ENCODE results near the gene ARMC9. TPM values are rescaled to one million over a fixed set of nuclear protein-coding genes. Genes with fewer than 3 reads are reported as not detected.
"Not testable (repeated sequence)": the region's sequence is repeated elsewhere in the genome, so short reads cannot be mapped to it uniquely, and the experiment has no call there.

The ARMC9 gene
- total RNA-seq, 1 experiment from 2014 or later, result 41.9 TPM

GRCh38 chr2:231181860-231182512 lies 16.4 kb upstream of the ARMC9 start:
- peak; percentile 52 for DNase-seq (ENCODE audit: low spot score)

DNA sequence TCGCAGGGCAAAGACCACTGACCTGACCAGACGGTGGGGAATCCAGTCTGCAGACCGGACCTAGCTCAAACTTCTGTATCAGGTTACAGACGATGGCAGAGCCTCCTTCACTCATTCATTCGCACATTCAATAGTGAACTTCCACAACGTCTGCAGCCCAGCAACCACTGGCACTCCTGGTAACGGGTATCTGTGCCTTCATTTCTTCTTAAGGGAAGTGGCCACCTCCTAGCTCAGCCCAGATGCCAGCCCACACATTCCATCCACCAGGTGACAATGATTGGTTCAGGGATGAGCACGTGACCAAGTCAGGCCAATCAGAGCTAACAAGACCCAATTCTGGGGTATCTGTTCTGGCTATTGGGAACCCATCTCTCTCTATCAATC lies 15.9 kb upstream of the ARMC9 start:
- no peak for DNase-seq (ENCODE audit: low spot score)

- no peak for DNase-seq (ENCODE audit: low spot score)
Observed at GRCh38 chr2:231183851-231184250, 14.6 kb upstream of the ARMC9 start.

- no peak for DNase-seq (ENCODE audit: low spot score)
Observed at GRCh38 chr2:231184319-231184718, 14.1 kb upstream of the ARMC9 start.

- no peak for DNase-seq (ENCODE audit: low spot score)
Observed at GRCh38 chr2:231185050-231185725, 13.2 kb upstream of the ARMC9 start.

DNA sequence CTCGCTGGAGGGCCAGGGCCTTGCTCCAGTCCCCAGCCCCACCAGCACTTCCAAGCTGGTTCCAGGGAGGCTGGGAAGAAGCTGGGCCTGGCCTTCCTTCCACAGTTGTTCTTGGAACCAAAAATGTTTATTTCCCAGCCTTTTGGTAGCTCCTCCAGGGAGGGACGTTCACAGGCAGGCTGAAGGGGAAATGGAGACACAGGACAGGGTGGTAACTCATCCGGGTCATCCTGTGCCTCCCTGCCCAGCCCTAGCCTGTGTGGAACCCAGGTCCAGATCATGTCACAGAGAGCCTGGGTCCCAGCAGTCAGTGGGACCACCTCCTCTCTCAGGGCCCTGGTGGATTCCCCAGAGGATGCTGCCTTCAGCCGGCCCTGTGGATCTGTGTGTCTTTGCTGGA lies 12.5 kb upstream of the ARMC9 start:
- DNase-seq (ENCODE audit: low spot score), result no peak

DNA sequence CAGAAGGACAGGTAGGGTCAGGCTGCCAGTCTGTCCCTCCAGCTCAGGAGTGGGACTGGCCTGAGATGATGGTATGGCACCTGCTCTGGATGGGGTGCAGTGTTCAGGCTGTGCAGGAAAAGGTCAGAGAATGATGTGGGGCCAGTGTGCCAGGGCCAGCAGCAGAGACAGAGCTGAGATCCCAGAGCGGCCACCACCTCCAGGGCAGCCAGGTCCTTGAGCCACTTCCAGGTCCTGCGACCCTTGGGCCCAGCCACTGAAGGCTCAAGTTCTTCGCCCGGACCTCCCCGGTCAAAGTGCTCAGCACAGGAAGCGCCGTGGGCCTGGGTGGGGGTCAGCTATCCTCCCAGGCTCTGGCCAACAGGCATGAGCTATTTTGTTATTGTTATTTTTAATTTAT lies 12.1 kb upstream of the ARMC9 start:
- no peak for DNase-seq (ENCODE audit: low spot score)

- DNase-seq (ENCODE audit: low spot score), result peak; percentile 47
Observed at GRCh38 chr2:231187736-231188505, 10.5 kb upstream of the ARMC9 start.

- no peak for DNase-seq (ENCODE audit: low spot score)
Observed at GRCh38 chr2:231188506-231189170, 9.8 kb upstream of the ARMC9 start.

DNA sequence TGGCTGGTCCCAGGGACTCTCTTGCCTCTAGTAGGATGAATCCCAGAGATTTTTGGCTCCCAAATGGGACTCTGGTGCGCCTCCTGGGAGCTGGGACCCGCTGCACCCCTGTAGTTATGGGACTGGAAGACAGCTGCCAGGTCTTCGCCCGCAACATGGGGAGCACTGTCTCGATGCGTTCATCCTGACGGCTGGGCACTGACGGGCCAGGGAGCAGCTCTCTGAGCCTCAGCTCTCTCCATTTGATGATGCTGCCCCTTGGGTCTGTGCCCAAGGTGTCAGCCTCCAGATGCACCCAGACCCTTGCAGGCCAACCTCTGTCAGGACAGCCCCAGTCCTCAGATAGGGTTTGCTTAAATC lies 9.3 kb upstream of the ARMC9 start:
- DNase-seq (ENCODE audit: low spot score), result no peak

DNA sequence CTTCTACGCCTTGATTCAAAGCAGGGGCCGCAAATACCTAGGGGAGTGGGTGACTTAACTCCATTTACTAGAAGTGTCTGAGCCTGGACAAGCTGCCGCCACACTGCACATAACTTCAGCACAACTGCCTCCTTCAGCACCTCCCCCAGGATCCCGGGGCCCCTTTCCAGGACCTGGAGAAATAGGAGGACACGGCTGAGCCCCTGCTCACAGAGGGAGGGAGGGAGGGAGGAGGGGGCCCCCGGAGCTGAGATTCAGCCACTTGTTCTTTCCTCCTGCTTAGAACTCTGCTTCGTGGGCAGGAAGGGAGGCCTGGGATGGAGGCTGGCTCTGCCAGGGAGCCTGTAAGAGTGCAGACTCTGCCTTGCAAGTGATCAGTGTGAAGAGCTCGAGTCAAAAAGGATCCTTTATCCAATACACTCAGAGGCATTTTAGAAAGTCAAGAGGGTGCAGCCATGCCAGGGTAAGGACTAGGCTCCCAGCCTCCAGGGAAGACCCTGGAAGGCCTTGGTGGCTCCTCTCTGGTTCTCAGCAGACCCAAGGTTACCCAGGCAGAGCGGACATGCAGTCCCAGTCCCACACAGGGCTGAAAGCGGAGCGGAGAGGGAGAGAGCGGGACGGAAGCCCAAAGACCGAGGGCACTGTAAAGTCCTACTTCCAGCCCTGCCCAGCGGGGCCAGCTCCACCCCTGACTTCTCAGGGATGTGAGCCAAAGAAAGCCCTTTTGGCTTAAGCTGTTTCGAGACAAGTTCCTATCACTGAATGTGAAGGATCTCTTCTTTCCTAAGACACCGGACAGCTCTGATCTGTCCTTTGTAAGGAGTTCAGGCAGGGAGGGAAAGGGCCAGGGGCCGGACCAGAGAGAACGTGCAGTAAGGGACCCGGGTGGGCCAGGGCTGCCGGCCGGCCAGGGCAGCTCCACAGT lies 8.6 kb upstream of the ARMC9 start:
- DNase-seq (ENCODE audit: low spot score), result no peak

GRCh38 chr2:231190531-231191197 lies 7.8 kb upstream of the ARMC9 start:
- DNase-seq (ENCODE audit: low spot score), result no peak

- DNase-seq (ENCODE audit: low spot score), result peak; percentile 55
Observed at GRCh38 chr2:231191896-231192872, 6.2 kb upstream of the ARMC9 start.

GRCh38 chr2:231193216-231193615 lies 5.2 kb upstream of the ARMC9 start:
- DNase-seq (ENCODE audit: low spot score), result no peak

GRCh38 chr2:231196592-231196991 lies 1.8 kb upstream of the ARMC9 start:
- no peak for DNase-seq (ENCODE audit: low spot score)

GRCh38 chr2:231197196-231197595 lies 1.2 kb upstream of the ARMC9 start:
- DNase-seq (ENCODE audit: low spot score), result not testable (repeated sequence)

- DNase-seq (ENCODE audit: low spot score), result no peak
Observed at GRCh38 chr2:231197706-231198290, 633 bp upstream of the ARMC9 start.

DNA sequence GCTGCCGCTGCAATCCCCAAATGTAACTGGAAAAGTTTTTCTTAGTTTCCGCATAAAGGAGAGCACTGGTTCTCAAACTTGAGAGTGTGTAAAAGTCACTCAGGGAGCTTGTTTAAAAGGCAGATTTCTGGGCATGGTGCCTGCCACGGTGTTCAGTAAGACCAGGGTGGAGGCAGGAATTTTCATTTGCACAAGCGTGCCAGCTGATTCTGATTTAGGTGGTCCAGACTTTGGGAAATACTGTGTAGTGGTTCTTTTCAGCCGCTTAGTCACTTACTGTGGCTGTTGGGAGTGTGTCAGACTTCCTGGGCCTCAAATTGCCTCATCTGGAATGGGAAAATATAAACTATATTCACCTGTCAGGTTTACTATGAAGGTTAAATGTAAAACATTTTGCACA lies 788 bp downstream of the ARMC9 start:
- DNase-seq (ENCODE audit: low spot score), result no peak

GRCh38 chr2:231200805-231201474 lies 2.5 kb downstream of the ARMC9 start:
- DNase-seq (ENCODE audit: low spot score), result peak; percentile 83
